ENCODE data around the gene NECAP2. TPM values are rescaled to one million over a fixed set of nuclear protein-coding genes. Genes with fewer than 3 reads are reported as not detected.

The NECAP2 gene
- total RNA-seq, 2 experiments from 2014 or later: 51.8 to 59.0 TPM

DNA sequence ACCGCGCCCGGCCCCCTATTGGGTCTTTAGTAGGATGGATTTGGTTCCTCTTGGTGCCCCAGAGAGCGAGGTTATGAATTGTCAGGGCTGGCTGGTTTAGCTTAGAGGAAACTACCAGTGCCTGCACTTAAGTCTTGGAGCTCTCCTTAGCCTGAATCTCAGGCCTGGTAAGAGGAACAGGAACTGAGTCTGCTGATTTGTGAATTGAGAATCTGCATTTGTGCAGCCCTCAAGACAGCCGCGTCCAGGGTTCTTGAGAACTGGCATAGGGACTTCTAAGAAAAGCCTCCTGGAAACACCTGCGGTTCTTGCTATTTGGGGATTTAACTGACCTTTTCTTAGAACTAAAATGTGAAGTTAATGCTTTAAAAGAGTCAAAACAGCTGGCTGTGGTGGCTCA, 1.7 kb downstream of the NECAP2 start:
- BruUV-seq (replicated peaks): no TSS peak
- peaks cover 35% of the 10 kb centered on the region for H3K36me3 ChIP-seq (ENCODE audit: insufficient read depth, low read length)
- no peak overlapping the region for H2AFZ ChIP-seq (ENCODE audit: low read length)
- ChIA-PET POLR2A (interaction anchor here (0.5 to 0.7 kb wide), 2 partner anchors 361 to 920 kb away, joined by 3 to 4 read pairs; no protein-coding TSS in a partner anchor), CTCF (ENCODE audit: unreplicated experiment) (no interaction called here)
- peak overlapping the region; percentile 94 for H3K4me3 ChIP-seq (ENCODE audit: low read depth, low read length, poor library complexity, severe bottlenecking)
- no peaks in the 10 kb centered on the region for H4K20me1 ChIP-seq (ENCODE audit: insufficient read depth, low read length)
- no peaks in the 10 kb centered on the region for H3K9me3 ChIP-seq (ENCODE audit: low read length)
- H3K4me1 ChIP-seq (ENCODE audit: insufficient read depth, low read length, poor library complexity, severe bottlenecking): peaks cover 27% of the 10 kb centered on the region
- peak overlapping the region; percentile 41 for H3K27ac ChIP-seq (ENCODE audit: low read depth, low read length, poor library complexity, severe bottlenecking)
- peak; percentile 58 for DNase-seq (ENCODE audit: low spot score)
- peak overlapping the region; percentile 95 for H3K4me2 ChIP-seq (ENCODE audit: low read length)
- TF ChIP-seq, protein P1, sequence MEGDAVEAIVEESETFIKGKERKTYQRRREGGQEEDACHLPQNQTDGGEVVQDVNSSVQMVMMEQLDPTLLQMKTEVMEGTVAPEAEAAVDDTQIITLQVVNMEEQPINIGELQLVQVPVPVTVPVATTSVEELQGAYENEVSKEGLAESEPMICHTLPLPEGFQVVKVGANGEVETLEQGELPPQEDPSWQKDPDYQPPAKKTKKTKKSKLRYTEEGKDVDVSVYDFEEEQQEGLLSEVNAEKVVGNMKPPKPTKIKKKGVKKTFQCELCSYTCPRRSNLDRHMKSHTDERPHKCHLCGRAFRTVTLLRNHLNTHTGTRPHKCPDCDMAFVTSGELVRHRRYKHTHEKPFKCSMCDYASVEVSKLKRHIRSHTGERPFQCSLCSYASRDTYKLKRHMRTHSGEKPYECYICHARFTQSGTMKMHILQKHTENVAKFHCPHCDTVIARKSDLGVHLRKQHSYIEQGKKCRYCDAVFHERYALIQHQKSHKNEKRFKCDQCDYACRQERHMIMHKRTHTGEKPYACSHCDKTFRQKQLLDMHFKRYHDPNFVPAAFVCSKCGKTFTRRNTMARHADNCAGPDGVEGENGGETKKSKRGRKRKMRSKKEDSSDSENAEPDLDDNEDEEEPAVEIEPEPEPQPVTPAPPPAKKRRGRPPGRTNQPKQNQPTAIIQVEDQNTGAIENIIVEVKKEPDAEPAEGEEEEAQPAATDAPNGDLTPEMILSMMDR (conservative IDR thresholded peaks at IDR 0.05; ENCODE audit: low read length): no peak
- no peak for TF ChIP-seq EZH2phosphoT487 (IDR thresholded peaks at IDR 0.05; ENCODE audit: borderline replicate concordance, low read depth, low read length)
- intact Hi-C loops (cut with micrococcal nuclease; ENCODE audit: unreplicated experiment): loop anchor here (5.0 kb wide), 1 partner anchor 55 kb away; no protein-coding TSS in a partner anchor
- H3K9me2 ChIP-seq (ENCODE audit: insufficient read depth, low read length): no peaks in the 10 kb centered on the region
- H3K79me2 ChIP-seq (ENCODE audit: insufficient read depth, low read depth, low read length): peaks cover 22% of the 10 kb centered on the region

DNA sequence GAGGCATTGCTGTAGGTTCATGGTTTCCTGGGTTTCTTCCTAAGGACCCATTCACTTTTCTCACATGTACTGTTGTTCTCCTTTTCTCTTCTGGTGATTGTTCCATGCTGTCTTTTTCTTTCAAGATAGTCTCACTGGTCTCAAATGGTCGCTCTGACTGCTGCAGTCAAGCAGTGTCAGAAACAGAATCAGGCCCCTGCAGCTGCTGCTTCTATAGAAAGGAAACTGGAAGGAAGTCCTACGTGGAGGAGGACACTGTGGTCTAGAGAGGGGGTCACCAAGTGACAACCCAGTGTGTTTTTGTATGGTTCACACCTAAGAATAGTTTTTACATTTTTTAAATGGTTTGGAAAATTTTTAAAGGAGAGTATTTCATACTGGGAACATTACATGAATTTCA, 2.4 kb downstream of the NECAP2 start:
- Histone ChIP-seq H3K79me2 (ENCODE audit: insufficient read depth, low read depth, low read length) (peaks cover 22% of the 10 kb centered on the region), H3K4me3 (ENCODE audit: low read depth, low read length, poor library complexity, severe bottlenecking) (peak overlapping the region; percentile 94), H3K9me2 (ENCODE audit: insufficient read depth, low read length) (no peaks in the 10 kb centered on the region), H3K36me3 (ENCODE audit: insufficient read depth, low read length) (peaks cover 42% of the 10 kb centered on the region), H3K4me1 (ENCODE audit: insufficient read depth, low read length, poor library complexity, severe bottlenecking) (peaks cover 27% of the 10 kb centered on the region), H3K9me3 (ENCODE audit: low read length) (no peaks in the 10 kb centered on the region), H3K27ac (ENCODE audit: low read depth, low read length, poor library complexity, severe bottlenecking) (peak overlapping the region; percentile 41), H2AFZ (ENCODE audit: low read length) (no peak overlapping the region), H3K4me2 (ENCODE audit: low read length) (peak overlapping the region; percentile 95), H4K20me1 (ENCODE audit: insufficient read depth, low read length) (no peaks in the 10 kb centered on the region)
- intact Hi-C loops (cut with micrococcal nuclease; ENCODE audit: unreplicated experiment): loop anchor here (5.0 kb wide), 1 partner anchor 54 kb away; no protein-coding TSS in a partner anchor
- CTCF ChIA-PET (ENCODE audit: unreplicated experiment): no interaction called here
- BruUV-seq (replicated peaks): no TSS peak
- POLR2A ChIA-PET: no interaction called here
- TF ChIP-seq EZH2phosphoT487 (IDR thresholded peaks at IDR 0.05; ENCODE audit: borderline replicate concordance, low read depth, low read length): no peak
- TF ChIP-seq, protein P1 (conservative IDR thresholded peaks at IDR 0.05; ENCODE audit: low read length): no peak
- peak; percentile 20 for DNase-seq (ENCODE audit: low spot score)

DNA sequence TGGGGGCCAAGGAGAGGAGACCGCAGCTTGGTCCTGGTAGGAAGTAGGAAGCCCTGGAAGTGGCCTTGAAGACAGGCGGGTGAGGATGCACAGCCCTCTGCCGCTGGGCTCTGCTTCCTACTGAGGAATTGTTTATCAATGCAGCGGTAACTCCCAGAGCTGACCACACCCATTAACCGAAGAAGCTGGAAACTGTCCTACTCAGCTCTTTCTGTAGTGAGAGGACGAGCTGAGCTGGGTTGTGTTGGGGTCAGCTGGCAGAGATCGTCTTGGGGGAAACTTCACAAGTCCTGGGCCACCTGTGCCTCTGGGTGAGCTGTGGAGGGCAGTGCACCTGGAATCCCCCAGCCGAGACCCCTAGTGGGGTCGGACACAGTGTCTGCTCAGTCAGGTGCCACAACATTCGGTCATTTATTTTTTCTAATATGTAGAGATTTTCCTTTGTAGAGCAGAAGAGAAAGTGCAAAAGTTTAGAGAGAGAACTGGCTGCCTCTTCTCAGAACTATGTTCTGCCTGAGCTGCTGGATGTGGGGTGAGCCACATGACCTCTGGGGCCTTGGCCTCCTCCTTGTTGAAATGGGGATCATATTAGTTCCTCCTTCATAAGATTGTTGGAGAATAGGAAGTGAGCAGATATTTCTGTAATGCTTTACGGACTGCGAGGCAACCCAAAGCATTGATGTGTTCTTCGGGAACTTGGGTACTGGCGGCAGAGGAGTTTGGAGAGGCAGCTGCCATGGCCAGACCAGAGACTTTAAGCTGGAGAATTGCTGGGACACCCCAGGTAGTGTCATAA, 3.6 kb downstream of the NECAP2 start:
- BruUV-seq (replicated peaks): no TSS peak
- CTCF ChIA-PET (ENCODE audit: unreplicated experiment): no interaction called here
- no peaks in the 10 kb centered on the region for H3K9me2 ChIP-seq (ENCODE audit: insufficient read depth, low read length)
- POLR2A ChIA-PET: interaction anchor here (0.9 kb wide), 1 partner anchor 23 kb away, joined by 4 read pairs; no protein-coding TSS in a partner anchor
- no peak overlapping the region for H3K27ac ChIP-seq (ENCODE audit: low read depth, low read length, poor library complexity, severe bottlenecking)
- H3K79me2 ChIP-seq (ENCODE audit: insufficient read depth, low read depth, low read length): peaks cover 22% of the 10 kb centered on the region
- H3K4me2 ChIP-seq (ENCODE audit: low read length): no peak overlapping the region
- no peaks in the 10 kb centered on the region for H3K9me3 ChIP-seq (ENCODE audit: low read length)
- intact Hi-C loops (cut with micrococcal nuclease; ENCODE audit: unreplicated experiment): loop anchor here (5.0 kb wide), 1 partner anchor 53 kb away; no protein-coding TSS in a partner anchor
- peaks cover 54% of the 10 kb centered on the region for H3K36me3 ChIP-seq (ENCODE audit: insufficient read depth, low read length)
- no peaks in the 10 kb centered on the region for H4K20me1 ChIP-seq (ENCODE audit: insufficient read depth, low read length)
- H2AFZ ChIP-seq (ENCODE audit: low read length): no peak overlapping the region
- TF ChIP-seq, protein P1 (conservative IDR thresholded peaks at IDR 0.05; ENCODE audit: low read length): no peak
- no peak for TF ChIP-seq EZH2phosphoT487 (IDR thresholded peaks at IDR 0.05; ENCODE audit: borderline replicate concordance, low read depth, low read length)
- no peak overlapping the region for H3K4me3 ChIP-seq (ENCODE audit: low read depth, low read length, poor library complexity, severe bottlenecking)
- H3K4me1 ChIP-seq (ENCODE audit: insufficient read depth, low read length, poor library complexity, severe bottlenecking): peaks cover 27% of the 10 kb centered on the region
- no peak for DNase-seq (ENCODE audit: low spot score)

Measured in OCI-LY7 (cell line).